LNCaP clone FGC (cell line): Measurements from ENCODE around the gene SPATA25.
"Not testable (repeated sequence)": the region's sequence is repeated elsewhere in the genome, so short reads cannot be mapped to it uniquely, and the experiment has no call there.

Source experiments
- DNase-seq: peaks from one replicate; pipeline ENCODE4 v3.0.0-alpha.2; 2011; ENCODE audit warnings: low read depth
- H3K4me3 ChIP-seq: 2 replicates; pipeline ENCODE4 v1.5.1; 2011; ENCODE audit warnings: mild to moderate bottlenecking, low read depth, low read length, control low read depth
- TF ChIP-seq, protein P1 (sequence below): IDR thresholded peaks from 2 replicates; pipeline ENCODE4 v1.5.1; 2012; ENCODE audit warnings: mild to moderate bottlenecking; ENCODE audit not compliant: control insufficient read depth, insufficient read depth; ENCODE audit errors: extremely low read depth

SPATA25 gene

DNA sequence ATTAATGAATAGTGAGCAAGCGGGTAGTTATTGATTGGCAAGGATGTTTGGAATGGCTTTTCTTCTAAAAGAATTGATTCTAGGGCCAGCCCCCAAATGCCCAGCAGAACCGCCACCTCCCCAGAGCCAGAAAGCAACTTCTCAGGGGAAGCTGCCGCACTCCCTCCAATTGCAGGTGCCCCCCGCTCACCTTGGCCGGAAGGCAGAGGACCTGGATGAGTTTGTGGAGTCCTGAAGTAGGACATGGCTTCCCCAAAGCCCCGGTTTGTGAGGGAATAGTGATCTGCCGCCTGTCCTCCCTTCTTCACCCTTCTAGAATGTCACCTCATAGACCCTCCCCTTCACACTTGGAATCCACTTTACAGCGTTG, at the start of gene SPATA25:
TSS of gene SPATA25 (minus strand) at position 277 of the 370 bp plus-strand sequence. CDS start at position 245, 32 bp downstream.
- H3K4me3 ChIP-seq, result no peak within 1 kb of the TSS
- TF ChIP-seq, protein P1, sequence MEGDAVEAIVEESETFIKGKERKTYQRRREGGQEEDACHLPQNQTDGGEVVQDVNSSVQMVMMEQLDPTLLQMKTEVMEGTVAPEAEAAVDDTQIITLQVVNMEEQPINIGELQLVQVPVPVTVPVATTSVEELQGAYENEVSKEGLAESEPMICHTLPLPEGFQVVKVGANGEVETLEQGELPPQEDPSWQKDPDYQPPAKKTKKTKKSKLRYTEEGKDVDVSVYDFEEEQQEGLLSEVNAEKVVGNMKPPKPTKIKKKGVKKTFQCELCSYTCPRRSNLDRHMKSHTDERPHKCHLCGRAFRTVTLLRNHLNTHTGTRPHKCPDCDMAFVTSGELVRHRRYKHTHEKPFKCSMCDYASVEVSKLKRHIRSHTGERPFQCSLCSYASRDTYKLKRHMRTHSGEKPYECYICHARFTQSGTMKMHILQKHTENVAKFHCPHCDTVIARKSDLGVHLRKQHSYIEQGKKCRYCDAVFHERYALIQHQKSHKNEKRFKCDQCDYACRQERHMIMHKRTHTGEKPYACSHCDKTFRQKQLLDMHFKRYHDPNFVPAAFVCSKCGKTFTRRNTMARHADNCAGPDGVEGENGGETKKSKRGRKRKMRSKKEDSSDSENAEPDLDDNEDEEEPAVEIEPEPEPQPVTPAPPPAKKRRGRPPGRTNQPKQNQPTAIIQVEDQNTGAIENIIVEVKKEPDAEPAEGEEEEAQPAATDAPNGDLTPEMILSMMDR, result no peak
- no peak for DNase-seq

DNA sequence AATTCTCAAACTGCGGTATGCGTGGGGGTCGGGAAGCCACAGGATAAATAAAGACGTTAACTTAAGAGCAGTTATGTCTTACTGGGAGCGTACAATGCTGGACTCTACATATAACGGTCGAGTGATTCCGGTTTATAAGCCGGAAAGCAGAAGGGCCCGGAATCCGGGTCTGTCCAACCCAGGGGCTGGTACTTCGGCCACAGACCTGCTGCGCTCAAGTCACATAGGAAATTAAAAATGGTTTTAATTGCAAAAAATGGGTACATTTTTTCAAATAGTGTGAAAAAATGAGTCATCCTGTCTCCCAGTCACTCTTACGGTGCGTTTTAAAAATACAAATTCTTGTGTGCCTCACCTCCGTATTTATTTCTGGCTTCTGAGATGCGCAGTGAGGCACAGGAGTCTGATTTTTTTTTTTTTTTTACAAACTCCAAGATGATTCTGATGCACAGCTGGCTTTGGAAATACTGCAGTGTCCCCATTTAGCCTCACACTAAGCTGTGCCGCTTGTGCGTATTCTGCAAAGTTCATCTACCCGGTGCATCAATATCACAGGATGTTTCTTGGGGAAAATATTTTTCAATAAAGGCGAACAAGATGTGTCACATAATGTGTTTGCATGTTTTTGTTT, 48.1 kb upstream of the SPATA25 start:
- DNase-seq, result no peak
- TF ChIP-seq, protein P1, result no peak
- peak overlapping the region; percentile 82 for H3K4me3 ChIP-seq

- TF ChIP-seq, protein P1, result no peak
- H3K4me3 ChIP-seq, result peak within 1 kb of the TSS; percentile 82
- DNase-seq, result peak; percentile 75
Measured at GRCh38 chr20:45934586-45935415, 47.4 kb upstream of the SPATA25 start, which contains the start of gene PCIF1. Gene PCIF1, plus strand, starts transcription at chr20:45934683. Its CDS starts 4,317 bp downstream, at chr20:45939000.

GRCh38 chr20:45934046-45934585, 46.7 kb upstream of the SPATA25 start:
- no peak for DNase-seq
- peak overlapping the region; percentile 82 for H3K4me3 ChIP-seq
- TF ChIP-seq, protein P1, result no peak

DNA sequence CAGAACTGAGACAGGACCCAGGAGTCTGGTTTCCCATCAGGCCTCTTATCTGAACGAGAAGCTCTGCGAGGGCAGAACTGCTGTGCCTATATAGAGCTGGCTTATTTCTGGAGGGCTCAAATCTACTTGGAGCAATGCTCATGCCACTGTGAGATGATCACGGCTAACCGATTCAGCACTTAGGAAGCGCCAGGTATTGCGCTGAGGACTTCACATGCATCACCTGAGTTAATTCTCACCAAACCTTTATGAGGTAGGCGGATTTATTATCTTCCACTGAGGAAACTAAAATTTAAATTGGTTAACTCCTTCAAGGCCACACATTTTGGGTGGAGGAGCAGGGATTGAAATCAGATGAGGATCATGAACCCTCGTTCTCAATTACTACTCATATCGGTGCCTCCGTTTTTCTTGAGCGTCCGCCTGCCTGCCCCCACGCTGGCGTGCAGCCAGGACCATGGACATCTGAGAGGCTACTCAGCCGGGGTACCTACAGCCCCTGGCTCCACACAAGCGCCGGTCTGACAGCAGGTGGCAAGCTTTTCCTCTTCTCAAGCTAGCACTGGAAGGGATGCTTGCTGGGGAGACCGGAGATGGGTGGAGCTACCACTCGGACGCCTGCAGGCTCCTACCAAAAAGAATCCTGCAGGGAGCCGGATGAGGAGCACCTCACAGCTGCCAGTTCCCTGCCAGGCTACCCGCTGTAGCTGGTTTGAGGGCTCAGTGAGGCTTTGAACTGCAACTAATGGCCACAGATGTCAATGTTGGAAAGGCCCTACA, 46.0 kb upstream of the SPATA25 start:
- peak; percentile 65 for DNase-seq
- TF ChIP-seq, protein P1, result peak; percentile 50
- peak overlapping the region; percentile 82 for H3K4me3 ChIP-seq

DNA sequence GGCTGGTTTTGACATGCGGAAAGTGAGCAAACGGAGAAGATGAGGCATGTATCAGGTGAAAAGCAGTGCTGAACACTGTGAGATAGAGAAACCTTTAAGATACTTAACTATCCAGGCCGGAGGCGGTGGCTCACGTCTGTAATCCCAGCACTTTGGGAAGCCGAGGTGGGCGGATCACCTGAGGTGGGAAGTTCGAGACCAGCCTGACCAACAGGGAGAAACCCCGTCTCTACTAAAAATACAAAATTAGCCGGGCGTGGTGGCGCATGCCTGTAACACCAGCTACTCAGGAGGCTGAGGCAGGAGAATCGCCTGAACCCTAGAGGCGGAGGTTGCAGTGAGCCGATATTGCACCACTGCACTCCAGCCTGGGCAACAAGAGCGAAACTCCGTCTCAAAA, 44.3 kb upstream of the SPATA25 start:
- DNase-seq, H3K4me3 ChIP-seq: not testable (repeated sequence)
